K562 (cell line): ENCODE data around the gene SDK1. TPM values are rescaled to one million over a fixed set of nuclear protein-coding genes. Genes with fewer than 3 reads are reported as not detected.

ENCODE experiments used
- ATAC-seq: fragments of 200-7000 bp; cut with Tn5 transposase; 3 replicates; pipeline ENCODE4 v1.9.1; 2020; ENCODE audit warnings: moderate library complexity
- BruUV-seq: library from RNA; stranded (reverse); fragments of 400-500 nt; replicated peaks from 2 replicates; lab custom pipeline; 2021; lab: Mats Ljungman, UMichigan
- CTCF ChIA-PET: fragments of 300-600 bp; formaldehyde crosslinking; extraction: SDS; loops from one replicate; lab custom pipeline; 2021; ENCODE audit warnings: low intra/inter-chr PET ratio; lab: Yijun Ruan, JAX
- POLR2A ChIA-PET: fragments of 300-600, 350-650 bp; sonication (Branson Sonifier 250); formaldehyde crosslinking; extraction: SDS; loops from one replicate; lab custom pipeline; 2021; ENCODE audit warnings: antibody characterized with exemption, inconsistent platforms; lab: Yijun Ruan, JAX
- DNase-seq, 4 experiments: peaks; one replicate each; pipeline versions ENCODE4 v3.0.0 to v3.0.0-alpha.2; 2011 to 2018; ENCODE audit warnings: low spot score in 3 of 4, mixed read lengths in 3 of 4; ENCODE audit errors: extremely low read depth in 1 of 4
- FAIRE-seq: peaks from 2 replicates; lab custom pipeline; 2011; peaks lifted over from hg19 to GRCh38; lab: Jason Lieb, UNC
- H2AFZ ChIP-seq: 2 replicates; pipeline ENCODE4 v1.6.0; 2011; ENCODE audit warnings: low read depth, low read length, control low read depth, inconsistent platforms
- H3K27ac ChIP-seq: fragments of 200-600 bp; 3 replicates; pipeline ENCODE4 v1.8.0; 2011; ENCODE audit warnings: low read depth, mild to moderate bottlenecking, control low read depth, inconsistent platforms, low read length, moderate library complexity, mixed read lengths; ENCODE audit errors: extremely low read depth
- H3K27me3 ChIP-seq, 2 experiments: fragments of 300-600 bp in 1 of 2; 2 replicates in 1 of 2; 3 replicates in 1 of 2; pipeline versions ENCODE4 v1.6.0 to v1.8.0; 2011; ENCODE audit warnings: inconsistent platforms in 2 of 2, low read length in 2 of 2, mild to moderate bottlenecking in 1 of 2, mixed read lengths in 1 of 2, moderate library complexity in 1 of 2; ENCODE audit not compliant: control insufficient read depth in 2 of 2, insufficient read depth in 2 of 2
- H3K36me3 ChIP-seq: fragments of 300-600 bp; 3 replicates; pipeline ENCODE4 v1.8.0; 2011; ENCODE audit warnings: mild to moderate bottlenecking, low read length, inconsistent platforms; ENCODE audit not compliant: control insufficient read depth, insufficient read depth
- H3K4me1 ChIP-seq, 2 experiments: fragments of 200-600 bp in 1 of 2; replicated peaks in 1 of 2; 2 replicates in 1 of 2; 3 replicates in 1 of 2; pipeline versions ENCODE4 v1.5.1 to v1.8.0; 2011; ENCODE audit warnings: inconsistent platforms in 2 of 2, low read length in 2 of 2, mild to moderate bottlenecking in 1 of 2, mixed read lengths in 1 of 2, moderate library complexity in 1 of 2; ENCODE audit not compliant: control insufficient read depth in 2 of 2, insufficient read depth in 2 of 2
- H3K4me2 ChIP-seq: 2 replicates; pipeline ENCODE4 v1.6.1; 2011; ENCODE audit warnings: low read length, control low read depth, inconsistent platforms, mixed read lengths; ENCODE audit not compliant: insufficient read depth
- H3K4me3 ChIP-seq: fragments of 200-600 bp; sonication (generic), shearing (Covaris generic); 2 replicates; pipeline ENCODE4 v1.5.1; 2016; ENCODE audit warnings: control low read depth, inconsistent platforms
- H3K79me2 ChIP-seq: fragments of 200-600 bp; 3 replicates; pipeline ENCODE4 v1.8.0; 2011; ENCODE audit warnings: low read length, inconsistent platforms; ENCODE audit not compliant: control insufficient read depth, insufficient read depth
- H3K9ac ChIP-seq, 2 experiments: 2 replicates each; pipeline versions ENCODE4 v1.6.0 to v1.6.1; 2011; ENCODE audit warnings: low read depth in 2 of 2, low read length in 2 of 2, control low read depth in 1 of 2, inconsistent platforms in 1 of 2, mild to moderate bottlenecking in 1 of 2, mixed read lengths in 1 of 2; ENCODE audit not compliant: insufficient read depth in 1 of 2
- H3K9me1 ChIP-seq: one replicate; pipeline ENCODE4 v1.6.0; 2011; ENCODE audit warnings: inconsistent platforms, mild to moderate bottlenecking, low read length, moderate library complexity; ENCODE audit not compliant: control insufficient read depth, insufficient read depth
- H3K9me3 ChIP-seq: replicated peaks from 2 replicates; pipeline ENCODE4 v1.5.1; 2011; ENCODE audit warnings: low read depth, low read length, inconsistent platforms; ENCODE audit not compliant: control insufficient read depth, insufficient read depth
- H4K20me1 ChIP-seq: replicated peaks from 2 replicates; pipeline ENCODE4 v1.6.1; 2011; ENCODE audit warnings: low read length, inconsistent platforms, mixed read lengths; ENCODE audit not compliant: control insufficient read depth, insufficient read depth
- CBX1 ChIP-seq: sonication (generic); IDR thresholded peaks from 2 replicates; pipeline ENCODE4 v1.6.1; 2016; ENCODE audit warnings: antibody characterized with exemption, low read depth, mild to moderate bottlenecking
- COPS2 ChIP-seq: fragments of 450-650 bp; conservative IDR thresholded peaks from 2 replicates; pipeline ENCODE4 v1.6.1; 2016; ENCODE audit warnings: mild to moderate bottlenecking, moderate library complexity
- FOXJ3 ChIP-seq: sonication (generic); formaldehyde crosslinking; IDR thresholded peaks from 2 replicates; pipeline ENCODE4 v1.4.0; 2020; ENCODE audit warnings: mild to moderate bottlenecking, missing genetic modification reagents
- GATAD2B ChIP-seq: fragments of 450-650 bp; IDR thresholded peaks from 2 replicates; pipeline ENCODE4 v1.6.1; 2017; ENCODE audit warnings: mild to moderate bottlenecking, borderline replicate concordance
- KHSRP ChIP-seq: fragments of 450-650 bp; IDR thresholded peaks from 2 replicates; pipeline ENCODE4 v1.6.1; 2017
- LARP7 ChIP-seq: fragments of 450-650 bp; IDR thresholded peaks from 2 replicates; pipeline ENCODE4 v1.6.1; 2016
- MBD2 ChIP-seq: sonication (generic); IDR thresholded peaks from 2 replicates; pipeline ENCODE4 v1.6.1; 2016; ENCODE audit warnings: low read depth, borderline replicate concordance
- MEF2D ChIP-seq: conservative IDR thresholded peaks from 2 replicates; pipeline ENCODE4 v1.6.1; 2016; ENCODE audit warnings: low read depth, missing genetic modification characterization, missing compliant biosample characterization
- RBFOX2 ChIP-seq: fragments of 200-400 bp; formaldehyde crosslinking; IDR thresholded peaks from 2 replicates; pipeline ENCODE4 v1.6.1; 2017; ENCODE audit warnings: low read depth, mild to moderate bottlenecking, low read length, moderate library complexity
- RBM34 ChIP-seq: fragments of 200-400 bp; formaldehyde crosslinking; IDR thresholded peaks from 2 replicates; pipeline ENCODE4 v1.6.1; 2018; ENCODE audit warnings: low read length, borderline replicate concordance; ENCODE audit not compliant: insufficient read depth
- SNRNP70 ChIP-seq: fragments of 200-400 bp; formaldehyde crosslinking; optimal IDR thresholded peaks from 2 replicates; pipeline ENCODE3; 2017; ENCODE audit warnings: low read depth, low read length
- SRSF1 ChIP-seq: fragments of 200-400 bp; formaldehyde crosslinking; IDR thresholded peaks from 2 replicates; pipeline ENCODE4 v1.6.1; 2017; ENCODE audit warnings: mild to moderate bottlenecking, low read depth, low read length, moderate library complexity
- STAT5A ChIP-seq: IDR thresholded peaks from 2 replicates; pipeline ENCODE4 v1.6.1; 2012; ENCODE audit warnings: low read length, inconsistent platforms, borderline replicate concordance
- TBL1XR1 ChIP-seq, 2 experiments: IDR thresholded peaks; 2 replicates each; pipeline ENCODE4 v1.6.1; 2012; ENCODE audit warnings: improper control_type of control experiment in 2 of 2, low read length in 2 of 2, mild to moderate bottlenecking in 1 of 2
- ZNF696 ChIP-seq: fragments of 250-450 bp; sonication (Bioruptor Pico); conservative IDR thresholded peaks from 2 replicates; pipeline ENCODE4 v1.4.0; 2020; ENCODE audit warnings: mild to moderate bottlenecking, moderate library complexity
- WGBS: fragments of 100-300 bp; shearing (Covaris generic); methylation state at CpG from one replicate; pipeline ENCODE4 v1.1.6; 2016; ENCODE audit warnings: low coverage, mixed read lengths; ENCODE audit not compliant: insufficient coverage; ENCODE audit errors: missing lambda C conversion rate; 5-methylcytosine and 5-hydroxymethylcytosine counted together
- in situ Hi-C: fragments of 300-500 bp; cut with MboI; formaldehyde crosslinking; loops from 4 replicates; pipeline ENCODE4 v1.15.0; 2018; ENCODE audit warnings: inconsistent platforms, mixed read lengths
- intact Hi-C: fragments of 100-400 bp; cut with micrococcal nuclease; formaldehyde crosslinking; loops from 2 replicates; pipeline ENCODE4 v1.14.2; 2022
- polyA plus RNA-seq, 8 experiments: library from polyadenylated mRNA; depleted of rRNA in 4 of 8; stranded (reverse) in 5 of 8; unstranded in 3 of 8; fragments of >200 nt; fragmentation: Nextera tagmentation in 2 of 8; fragmentation: Illumina TruSeq in 1 of 8; extraction: Ambion mirVana in 2 of 8; extraction: Trizol in 1 of 8; gene quantifications; 2 replicates each; pipeline versions ENCODE4 v1.2.1 to v1.2.3, GENCODE V29; 2011 to 2014; ENCODE audit warnings: inconsistent platforms in 1 of 8, missing spikeins in 1 of 8
- total RNA-seq, 7 experiments: library from RNA; depleted of rRNA in 6 of 7; stranded (reverse); fragments of >200 nt in 6 of 7; fragmentation: Illumina TruSeq in 2 of 7; extraction: Trizol in 2 of 7; gene quantifications; 2 replicates each; pipeline versions ENCODE4 v1.2.1 to v1.2.3, GENCODE V29; 2011 to 2021; ENCODE audit warnings: low replicate concordance in 1 of 7
- TF ChIP-seq, protein P1 (sequence below), 2 experiments: fragments of 450-650 bp; IDR thresholded peaks; 2 replicates each; pipeline ENCODE4 v1.6.1; 2018; ENCODE audit warnings: mild to moderate bottlenecking in 2 of 2, low read depth in 1 of 2; ENCODE audit not compliant: partially characterized antibody in 2 of 2
- TF ChIP-seq, protein P2 (sequence below): fragments of 250-450 bp; sonication (Bioruptor Pico); IDR thresholded peaks from 2 replicates; pipeline ENCODE4 v1.4.0; 2020; ENCODE audit warnings: borderline replicate concordance

SDK1 gene
- total and polyA plus RNA-seq, 9 of the 15 experiments (the other 6 are each of a cell fraction or from before 2014, with no cell fraction given), result 0.16 TPM; not detected in 8

GRCh38 chr7:3899559-3899991 lies 598.5 kb downstream of the SDK1 start:
- H2AFZ ChIP-seq, result no peak overlapping the region
- FAIRE-seq (no peak), ATAC-seq (no peak), DNase-seq (no peak)
- H3K36me3 ChIP-seq, result no peaks in the 10 kb centered on the region
- 1% methylated on average over 8 of the region's 9 CpGs for WGBS
- no peak overlapping the region for H3K9ac ChIP-seq
- peaks cover 6 to 7% of the 10 kb centered on the region in 2 experiments; a peak in 4 of 5 replicates for H3K27me3 ChIP-seq
- H3K27ac ChIP-seq, result no peak overlapping the region
- H3K9me1 ChIP-seq, result no peaks in the 10 kb centered on the region
- POLR2A ChIA-PET, result interaction anchor here (0.6 kb wide), 1 partner anchor 228 kb away, joined by 3 read pairs; no protein-coding TSS in a partner anchor
- H4K20me1 ChIP-seq, result no peaks in the 10 kb centered on the region
- H3K4me1 ChIP-seq, result no peaks in the 10 kb centered on the region
- H3K4me2 ChIP-seq, result no peak overlapping the region
- CTCF ChIA-PET, result no interaction called here
- intact Hi-C loops, result no loop called here
- no TSS peak for BruUV-seq
- no peaks in the 10 kb centered on the region for H3K9me3 ChIP-seq
- in situ Hi-C loops, result loop anchor here (25.0 kb wide), 1 partner anchor 1037 kb away; no protein-coding TSS in a partner anchor
- no peak overlapping the region for H3K4me3 ChIP-seq
- TF ChIP-seq SRSF1 (no peak), MEF2D (tag) (no peak), COPS2 (no peak), CBX1 (no peak), RBM34 (no peak), FOXJ3 (no peak), SNRNP70 (no peak), GATAD2B (no peak), ZNF696 (CRISPR knock-in tag) (no peak), RBFOX2 (no peak), TBL1XR1 (IDR thresholded peaks at IDR 0.05; ENCODE audit: low read length in 2 of 2) (no peak), KHSRP (no peak), STAT5A (no peak), MBD2 (no peak), LARP7 (no peak)
- TF ChIP-seq, protein P1, sequence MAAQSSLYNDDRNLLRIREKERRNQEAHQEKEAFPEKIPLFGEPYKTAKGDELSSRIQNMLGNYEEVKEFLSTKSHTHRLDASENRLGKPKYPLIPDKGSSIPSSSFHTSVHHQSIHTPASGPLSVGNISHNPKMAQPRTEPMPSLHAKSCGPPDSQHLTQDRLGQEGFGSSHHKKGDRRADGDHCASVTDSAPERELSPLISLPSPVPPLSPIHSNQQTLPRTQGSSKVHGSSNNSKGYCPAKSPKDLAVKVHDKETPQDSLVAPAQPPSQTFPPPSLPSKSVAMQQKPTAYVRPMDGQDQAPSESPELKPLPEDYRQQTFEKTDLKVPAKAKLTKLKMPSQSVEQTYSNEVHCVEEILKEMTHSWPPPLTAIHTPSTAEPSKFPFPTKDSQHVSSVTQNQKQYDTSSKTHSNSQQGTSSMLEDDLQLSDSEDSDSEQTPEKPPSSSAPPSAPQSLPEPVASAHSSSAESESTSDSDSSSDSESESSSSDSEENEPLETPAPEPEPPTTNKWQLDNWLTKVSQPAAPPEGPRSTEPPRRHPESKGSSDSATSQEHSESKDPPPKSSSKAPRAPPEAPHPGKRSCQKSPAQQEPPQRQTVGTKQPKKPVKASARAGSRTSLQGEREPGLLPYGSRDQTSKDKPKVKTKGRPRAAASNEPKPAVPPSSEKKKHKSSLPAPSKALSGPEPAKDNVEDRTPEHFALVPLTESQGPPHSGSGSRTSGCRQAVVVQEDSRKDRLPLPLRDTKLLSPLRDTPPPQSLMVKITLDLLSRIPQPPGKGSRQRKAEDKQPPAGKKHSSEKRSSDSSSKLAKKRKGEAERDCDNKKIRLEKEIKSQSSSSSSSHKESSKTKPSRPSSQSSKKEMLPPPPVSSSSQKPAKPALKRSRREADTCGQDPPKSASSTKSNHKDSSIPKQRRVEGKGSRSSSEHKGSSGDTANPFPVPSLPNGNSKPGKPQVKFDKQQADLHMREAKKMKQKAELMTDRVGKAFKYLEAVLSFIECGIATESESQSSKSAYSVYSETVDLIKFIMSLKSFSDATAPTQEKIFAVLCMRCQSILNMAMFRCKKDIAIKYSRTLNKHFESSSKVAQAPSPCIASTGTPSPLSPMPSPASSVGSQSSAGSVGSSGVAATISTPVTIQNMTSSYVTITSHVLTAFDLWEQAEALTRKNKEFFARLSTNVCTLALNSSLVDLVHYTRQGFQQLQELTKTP (IDR thresholded peaks at IDR 0.05; ENCODE audit: low read depth in 1 of 2, partially characterized antibody in 2 of 2), result no peak
- TF ChIP-seq, protein P2, sequence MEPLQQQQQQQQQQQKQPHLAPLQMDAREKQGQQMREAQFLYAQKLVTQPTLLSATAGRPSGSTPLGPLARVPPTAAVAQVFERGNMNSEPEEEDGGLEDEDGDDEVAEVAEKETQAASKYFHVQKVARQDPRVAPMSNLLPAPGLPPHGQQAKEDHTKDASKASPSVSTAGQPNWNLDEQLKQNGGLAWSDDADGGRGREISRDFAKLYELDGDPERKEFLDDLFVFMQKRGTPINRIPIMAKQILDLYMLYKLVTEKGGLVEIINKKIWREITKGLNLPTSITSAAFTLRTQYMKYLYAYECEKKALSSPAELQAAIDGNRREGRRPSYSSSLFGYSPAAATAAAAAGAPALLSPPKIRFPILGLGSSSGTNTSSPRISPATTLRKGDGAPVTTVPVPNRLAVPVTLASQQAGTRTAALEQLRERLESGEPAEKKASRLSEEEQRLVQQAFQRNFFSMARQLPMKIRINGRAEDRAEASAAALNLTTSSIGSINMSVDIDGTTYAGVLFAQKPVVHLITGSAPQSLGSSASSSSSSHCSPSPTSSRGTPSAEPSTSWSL, result no peak
- no peaks in the 10 kb centered on the region for H3K79me2 ChIP-seq
